Gastrocnemius medialis (tissue), 4 donors: ENCODE results near the gene HDAC4. TPM values are rescaled to one million over a fixed set of nuclear protein-coding genes. Genes with fewer than 3 reads are reported as not detected.

Experiments used
- ATAC-seq, 2 donors: fragments of 150-250 bp; one replicate each; pipeline ENCODE4 v1.9.1; 2016
- DNase-seq, 2 donors: peaks; one replicate each; pipeline ENCODE4 v3.0.0-alpha.2; 2019
- H3K27ac ChIP-seq, 4 donors: fragments of 200-600 bp; sonication (generic); 1 replicate in 1 of 4; 2 replicates in 3 of 4; pipeline ENCODE4 v1.5.1; 2016 to 2018; ENCODE audit warnings: mild to moderate bottlenecking in 2 of 4, moderate library complexity in 1 of 4
- H3K27me3 ChIP-seq, 3 donors: fragments of 200-600 bp; sonication (generic) in 2 of 3; 1 replicate in 1 of 3; 2 replicates in 2 of 3; pipeline versions ENCODE4 v1.5.1 to v1.6.0; 2016 to 2019; ENCODE audit warnings: mild to moderate bottlenecking in 1 of 3, moderate library complexity in 1 of 3
- H3K36me3 ChIP-seq, 2 donors: fragments of 200-600 bp; sonication (generic) in 1 of 2; one replicate each; pipeline ENCODE4 v1.5.1; 2017 to 2018
- H3K4me1 ChIP-seq, 2 donors: fragments of 200-600 bp; sonication (generic) in 1 of 2; one replicate each; pipeline ENCODE4 v1.5.1; 2016 to 2017; ENCODE audit warnings: mild to moderate bottlenecking in 2 of 2
- H3K4me3 ChIP-seq, 4 donors: fragments of 200-600 bp; sonication (generic) in 3 of 4; 1 replicate in 1 of 4; 2 replicates in 3 of 4; pipeline ENCODE4 v1.5.1; 2016 to 2019; ENCODE audit warnings: mild to moderate bottlenecking in 2 of 4
- H3K9me3 ChIP-seq, 3 donors: fragments of 200-600 bp; sonication (generic) in 2 of 3; 1 replicate in 1 of 3; 2 replicates in 2 of 3; pipeline ENCODE4 v1.5.1; 2016 to 2019
- POLR2A ChIP-seq, 2 donors: fragments of 450-650 bp; IDR thresholded peaks; one replicate each; pipeline ENCODE4 v1.6.1; 2017; ENCODE audit warnings: antibody characterized with exemption in 2 of 2, mild to moderate bottlenecking in 2 of 2, moderate library complexity in 2 of 2
- in situ Hi-C, 4 donors: fragments of 200-750 bp; cut with MboI; loops; one replicate each; pipeline versions ENCODE4 v1.15.0 to v1.8.0; 2017; ENCODE audit warnings: low sequenced_read_pairs in 4 of 4
- intact Hi-C: fragments of 100-400 bp; cut with DNase I; formaldehyde crosslinking; loops from one replicate; pipeline ENCODE4 v1.15.1; 2023; ENCODE audit warnings: low total_unique reads
- microRNA-seq, 2 donors: library from miRNA; unstranded; fragments of <30 nt; microRNA quantifications; one replicate each; pipeline ENCODE4, GENCODE V29; 2016; ENCODE audit warnings: borderline replicate concordance in 2 of 2
- total RNA-seq, 4 donors: library from RNA; depleted of rRNA; stranded (reverse); fragments of >200 nt; gene quantifications; one replicate each; pipeline versions ENCODE4 v1.1.0 to v1.2.3, GENCODE V29; 2016
- TF ChIP-seq, protein P1 (sequence below), 5 experiments: fragments of 450-650 bp in 3 of 5; fragments of 200-600 bp in 2 of 5; sonication (generic) in 2 of 5; IDR thresholded peaks in 4 of 5; conservative IDR thresholded peaks in 1 of 5; 1 replicate in 4 of 5; 2 replicates in 1 of 5; pipeline ENCODE4 v1.5.1; 2016 to 2019; ENCODE audit warnings: antibody characterized with exemption in 5 of 5, mild to moderate bottlenecking in 3 of 5, moderate library complexity in 3 of 5

HDAC4 gene
- total RNA-seq, 4 donors from 2014 or later, result 23.6 to 257 (median 119) TPM

DNA sequence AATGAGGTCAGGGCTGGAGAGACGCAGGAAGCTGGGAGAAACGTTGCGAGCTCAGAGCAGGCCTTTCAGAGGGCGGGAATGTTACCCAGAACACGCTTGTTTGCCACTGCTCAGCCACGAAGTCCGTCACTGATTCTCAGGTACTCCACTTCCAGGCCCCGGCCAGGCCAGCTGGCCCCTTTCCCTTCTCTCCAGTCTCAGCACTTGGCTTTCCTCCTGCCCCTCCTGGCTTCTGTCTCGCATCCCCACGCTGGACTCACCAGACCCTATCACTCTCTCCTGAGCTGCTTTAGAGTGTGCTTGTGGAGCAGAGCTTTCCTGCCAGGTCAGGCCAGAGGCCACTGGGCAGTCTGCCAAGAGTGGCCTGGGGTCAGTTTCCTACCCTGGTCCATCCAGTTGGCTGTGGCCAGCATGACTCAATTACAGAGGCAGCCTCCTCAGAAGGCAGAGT is 401.5 kb downstream of the HDAC4 start:
- Histone ChIP-seq H3K27ac (no peak overlapping the region), H3K36me3 (no peaks in the 10 kb centered on the region), H3K4me3 (no peak overlapping the region), H3K4me1 (no peaks in the 10 kb centered on the region), H3K27me3 (peaks cover 12 to 39% (median 19%) of the 10 kb centered on the region in 3 donors), H3K9me3 (no peaks in the 10 kb centered on the region)
- DNase-seq (no peak), ATAC-seq (no peak)
- in situ Hi-C loops (no loop called here), intact Hi-C loops (no loop called here)
- TF ChIP-seq POLR2A (IDR thresholded peaks at IDR 0.05), result no peak
- TF ChIP-seq, protein P1, sequence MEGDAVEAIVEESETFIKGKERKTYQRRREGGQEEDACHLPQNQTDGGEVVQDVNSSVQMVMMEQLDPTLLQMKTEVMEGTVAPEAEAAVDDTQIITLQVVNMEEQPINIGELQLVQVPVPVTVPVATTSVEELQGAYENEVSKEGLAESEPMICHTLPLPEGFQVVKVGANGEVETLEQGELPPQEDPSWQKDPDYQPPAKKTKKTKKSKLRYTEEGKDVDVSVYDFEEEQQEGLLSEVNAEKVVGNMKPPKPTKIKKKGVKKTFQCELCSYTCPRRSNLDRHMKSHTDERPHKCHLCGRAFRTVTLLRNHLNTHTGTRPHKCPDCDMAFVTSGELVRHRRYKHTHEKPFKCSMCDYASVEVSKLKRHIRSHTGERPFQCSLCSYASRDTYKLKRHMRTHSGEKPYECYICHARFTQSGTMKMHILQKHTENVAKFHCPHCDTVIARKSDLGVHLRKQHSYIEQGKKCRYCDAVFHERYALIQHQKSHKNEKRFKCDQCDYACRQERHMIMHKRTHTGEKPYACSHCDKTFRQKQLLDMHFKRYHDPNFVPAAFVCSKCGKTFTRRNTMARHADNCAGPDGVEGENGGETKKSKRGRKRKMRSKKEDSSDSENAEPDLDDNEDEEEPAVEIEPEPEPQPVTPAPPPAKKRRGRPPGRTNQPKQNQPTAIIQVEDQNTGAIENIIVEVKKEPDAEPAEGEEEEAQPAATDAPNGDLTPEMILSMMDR (IDR thresholded peaks at IDR 0.05 in 4 of 5, conservative IDR thresholded peaks at IDR 0.05 in 1 of 5), result no peak

DNA sequence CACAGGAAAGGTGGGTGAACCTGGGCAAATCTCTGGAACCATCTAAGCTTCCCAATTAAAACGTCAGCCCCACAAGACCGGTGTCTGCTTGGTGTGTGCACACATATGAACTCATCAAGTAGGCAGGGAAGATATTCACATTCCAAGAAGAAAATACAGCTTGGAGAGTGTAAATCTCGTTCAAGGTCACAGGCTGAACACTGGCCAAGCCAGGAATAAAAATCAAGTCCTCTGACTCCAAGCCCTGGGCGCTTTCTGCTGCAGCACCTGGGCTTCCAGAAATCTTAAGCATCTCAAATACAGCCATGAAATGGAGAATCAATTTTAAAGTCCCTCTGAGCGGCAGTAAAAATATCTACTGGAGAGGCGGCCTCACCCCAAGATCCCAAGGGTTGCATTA is 402.0 kb downstream of the HDAC4 start:
- Histone ChIP-seq H3K27ac (no peak overlapping the region), H3K36me3 (no peaks in the 10 kb centered on the region), H3K9me3 (no peaks in the 10 kb centered on the region), H3K4me3 (no peak overlapping the region), H3K4me1 (no peaks in the 10 kb centered on the region), H3K27me3 (peaks cover 8 to 39% (median 15%) of the 10 kb centered on the region in 3 donors)
- in situ Hi-C loops (no loop called here), intact Hi-C loops (no loop called here)
- DNase-seq (no peak), ATAC-seq (no peak)
- TF ChIP-seq POLR2A (IDR thresholded peaks at IDR 0.05), result no peak
- TF ChIP-seq, protein P1 (IDR thresholded peaks at IDR 0.05 in 4 of 5, conservative IDR thresholded peaks at IDR 0.05 in 1 of 5), result no peak

Small RNAs within 50 kb of the gene (microRNA-seq; reads per million reads assigned to microRNA genes)
- gene MIR2467, result 0 to 1.7 reads per million in 2 donors
- 0 reads per million in 2 donors for gene MIR4269
- gene MIR4440, result 0 reads per million in 2 donors
- 0 reads per million in 2 donors for gene MIR4441
